ENCODE measurements around the gene CTNND2.
A peak's percentile ranks its signal among the peaks of the same experiment; 100 is the strongest.

CTNND2 gene

GRCh38 chr5:11777096-11777495, 127.2 kb downstream of the CTNND2 start:
- no peak for DNase-seq

- no peak for DNase-seq
These were observed 133.9 kb downstream of the CTNND2 start for GRCh38 chr5:11770310-11770709.

GRCh38 chr5:11760934-11761603, 143.2 kb downstream of the CTNND2 start:
- no peak for DNase-seq

- no peak for DNase-seq
These were observed 145.9 kb downstream of the CTNND2 start for GRCh38 chr5:11758321-11758720.

- no peak for DNase-seq
These were observed 146.6 kb downstream of the CTNND2 start for GRCh38 chr5:11757661-11758060.

GRCh38 chr5:11737010-11737409, 167.2 kb downstream of the CTNND2 start:
- no peak for DNase-seq

GRCh38 chr5:11734369-11734768, 169.9 kb downstream of the CTNND2 start:
- DNase-seq: no peak

- DNase-seq: no peak
These were observed 170.4 kb downstream of the CTNND2 start for GRCh38 chr5:11733840-11734192.

- DNase-seq: no peak
These were observed 170.9 kb downstream of the CTNND2 start for GRCh38 chr5:11733185-11733839.

- DNase-seq: no peak
These were observed 179.3 kb downstream of the CTNND2 start for GRCh38 chr5:11724940-11725339.

GRCh38 chr5:11719888-11720481, 184.3 kb downstream of the CTNND2 start:
- peak; percentile 30 for DNase-seq

GRCh38 chr5:11715461-11716196, 188.6 kb downstream of the CTNND2 start:
- DNase-seq: no peak

GRCh38 chr5:11711932-11712331, 192.3 kb downstream of the CTNND2 start:
- no peak for DNase-seq

- DNase-seq: no peak
These were observed 195.2 kb downstream of the CTNND2 start for GRCh38 chr5:11709021-11709420.

- no peak for DNase-seq
These were observed 199.3 kb downstream of the CTNND2 start for GRCh38 chr5:11704916-11705315.

GRCh38 chr5:11700391-11700790, 203.9 kb downstream of the CTNND2 start:
- no peak for DNase-seq

- no peak for DNase-seq
These were observed 211.6 kb downstream of the CTNND2 start for GRCh38 chr5:11692636-11693035.

GRCh38 chr5:11687498-11687897, 216.7 kb downstream of the CTNND2 start:
- no peak for DNase-seq

GRCh38 chr5:11684607-11685006, 219.6 kb downstream of the CTNND2 start:
- no peak for DNase-seq

GRCh38 chr5:11683666-11684065, 220.6 kb downstream of the CTNND2 start:
- DNase-seq: no peak

GRCh38 chr5:11681796-11682195, 222.4 kb downstream of the CTNND2 start:
- no peak for DNase-seq

- no peak for DNase-seq
These were observed 224.6 kb downstream of the CTNND2 start for GRCh38 chr5:11679676-11680075.

GRCh38 chr5:11675184-11675583, 229.1 kb downstream of the CTNND2 start:
- DNase-seq: no peak
